ENCODE data around the gene CCDC34.

DNA sequence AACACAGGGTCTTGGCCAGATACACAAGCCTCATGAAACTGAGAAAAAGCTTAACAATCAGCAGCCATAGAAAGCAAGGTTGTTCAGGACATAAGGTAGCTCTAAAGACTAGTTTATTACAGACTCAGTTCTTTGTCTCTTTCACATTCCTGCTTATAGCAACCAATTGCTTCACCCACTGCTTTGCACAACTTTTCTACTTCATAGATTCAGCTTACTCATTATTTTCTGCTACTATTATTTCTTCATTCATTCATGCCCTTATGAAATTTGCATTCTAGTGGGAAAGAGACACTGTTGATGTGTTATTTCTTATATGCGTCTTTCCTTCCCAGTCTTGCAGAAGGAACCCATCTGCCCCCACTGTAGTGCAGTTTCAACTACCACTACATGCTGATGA, 4.7 kb downstream of the CCDC34 start:
- TF ChIP-seq, protein P1, sequence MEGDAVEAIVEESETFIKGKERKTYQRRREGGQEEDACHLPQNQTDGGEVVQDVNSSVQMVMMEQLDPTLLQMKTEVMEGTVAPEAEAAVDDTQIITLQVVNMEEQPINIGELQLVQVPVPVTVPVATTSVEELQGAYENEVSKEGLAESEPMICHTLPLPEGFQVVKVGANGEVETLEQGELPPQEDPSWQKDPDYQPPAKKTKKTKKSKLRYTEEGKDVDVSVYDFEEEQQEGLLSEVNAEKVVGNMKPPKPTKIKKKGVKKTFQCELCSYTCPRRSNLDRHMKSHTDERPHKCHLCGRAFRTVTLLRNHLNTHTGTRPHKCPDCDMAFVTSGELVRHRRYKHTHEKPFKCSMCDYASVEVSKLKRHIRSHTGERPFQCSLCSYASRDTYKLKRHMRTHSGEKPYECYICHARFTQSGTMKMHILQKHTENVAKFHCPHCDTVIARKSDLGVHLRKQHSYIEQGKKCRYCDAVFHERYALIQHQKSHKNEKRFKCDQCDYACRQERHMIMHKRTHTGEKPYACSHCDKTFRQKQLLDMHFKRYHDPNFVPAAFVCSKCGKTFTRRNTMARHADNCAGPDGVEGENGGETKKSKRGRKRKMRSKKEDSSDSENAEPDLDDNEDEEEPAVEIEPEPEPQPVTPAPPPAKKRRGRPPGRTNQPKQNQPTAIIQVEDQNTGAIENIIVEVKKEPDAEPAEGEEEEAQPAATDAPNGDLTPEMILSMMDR (IDR thresholded peaks at IDR 0.05): no peak
- TF ChIP-seq POLR2A (IDR thresholded peaks at IDR 0.05): no peak
